Mesendoderm (in vitro differentiated cells): Measurements from ENCODE around the gene UBE2Q2.
A peak's percentile ranks its signal among the peaks of the same experiment; 100 is the strongest.

Experiments used
- DNase-seq: peaks from one replicate; pipeline ENCODE4 v3.0.0; 2013
- H2AK5ac ChIP-seq: 2 replicates; pipeline ENCODE4 v1.6.1; 2013; ENCODE audit warnings: low read length, inconsistent platforms
- H2BK120ac ChIP-seq: 2 replicates; pipeline ENCODE4 v1.6.1; 2013; ENCODE audit warnings: low read depth, mild to moderate bottlenecking, low read length, moderate library complexity, mixed read lengths
- H2BK15ac ChIP-seq: replicated peaks from 2 replicates; pipeline ENCODE4 v1.6.1; 2013; ENCODE audit warnings: low read depth, mild to moderate bottlenecking, moderate library complexity
- H2BK5ac ChIP-seq: 2 replicates; pipeline ENCODE4 v1.6.1; 2013; ENCODE audit warnings: low read length, inconsistent platforms
- H3K18ac ChIP-seq: 2 replicates; pipeline ENCODE4 v1.6.1; 2013; ENCODE audit warnings: mild to moderate bottlenecking, low read length, mixed read lengths
- H3K23ac ChIP-seq: one replicate; pipeline ENCODE4 v1.6.1; 2013; ENCODE audit warnings: low read length
- H3K27ac ChIP-seq: 2 replicates; pipeline ENCODE4 v1.5.1; 2013; ENCODE audit warnings: low read depth, mild to moderate bottlenecking, inconsistent platforms, low read length, moderate library complexity
- H3K27me3 ChIP-seq: 2 replicates; pipeline ENCODE4 v1.6.1; 2013; ENCODE audit warnings: low read length, control low read depth, mild to moderate bottlenecking, inconsistent platforms; ENCODE audit not compliant: insufficient read depth, poor library complexity
- H3K36me3 ChIP-seq: 2 replicates; pipeline ENCODE4 v1.6.1; 2013; ENCODE audit warnings: low read length, inconsistent platforms; ENCODE audit not compliant: control insufficient read depth, insufficient read depth
- H3K4ac ChIP-seq: one replicate; pipeline ENCODE4 v1.6.1; 2013; ENCODE audit warnings: low read depth, mild to moderate bottlenecking, low read length, moderate library complexity
- H3K4me1 ChIP-seq: 2 replicates; pipeline ENCODE4 v1.6.1; 2013; ENCODE audit warnings: low read depth, low read length, inconsistent platforms; ENCODE audit not compliant: control insufficient read depth
- H3K4me2 ChIP-seq: 2 replicates; pipeline ENCODE4 v1.6.1; 2013; ENCODE audit warnings: low read length
- H3K4me3 ChIP-seq: 2 replicates; pipeline ENCODE4 v1.5.1; 2013; ENCODE audit warnings: mild to moderate bottlenecking, low read length
- H3K56ac ChIP-seq: one replicate; pipeline ENCODE4 v1.6.1; 2013; ENCODE audit warnings: low read length
- H3K79me1 ChIP-seq: 2 replicates; pipeline ENCODE4 v1.6.1; 2013; ENCODE audit warnings: low read length, inconsistent platforms
- H3K79me2 ChIP-seq: 2 replicates; pipeline ENCODE4 v1.6.1; 2013; ENCODE audit warnings: mild to moderate bottlenecking, low read length; ENCODE audit not compliant: control insufficient read depth, insufficient read depth
- H3K9ac ChIP-seq: 2 replicates; pipeline ENCODE4 v1.6.1; 2013; ENCODE audit warnings: low read length, inconsistent platforms
- H4K5ac ChIP-seq: one replicate; pipeline ENCODE4 v1.6.1; 2013; ENCODE audit warnings: low read length
- H4K8ac ChIP-seq: one replicate; pipeline ENCODE4 v1.6.1; 2013; ENCODE audit warnings: low read depth, mild to moderate bottlenecking, control low read depth, low read length, moderate library complexity
- WGBS: extraction: QIAGEN DNeasy Blood & Tissue Kit; methylation state at CpG from one replicate; pipeline ENCODE4 v1.1.7; 2013; ENCODE audit warnings: low lambda C conversion rate, missing lambda C conversion rate; ENCODE audit not compliant: insufficient coverage; ENCODE audit errors: extremely low coverage; 5-methylcytosine and 5-hydroxymethylcytosine counted together

UBE2Q2 gene

GRCh38 chr15:75828429-75828828 is 14.8 kb upstream of the UBE2Q2 start:
- H3K4me1 ChIP-seq, result peaks cover 14% of the 10 kb centered on the region

DNA sequence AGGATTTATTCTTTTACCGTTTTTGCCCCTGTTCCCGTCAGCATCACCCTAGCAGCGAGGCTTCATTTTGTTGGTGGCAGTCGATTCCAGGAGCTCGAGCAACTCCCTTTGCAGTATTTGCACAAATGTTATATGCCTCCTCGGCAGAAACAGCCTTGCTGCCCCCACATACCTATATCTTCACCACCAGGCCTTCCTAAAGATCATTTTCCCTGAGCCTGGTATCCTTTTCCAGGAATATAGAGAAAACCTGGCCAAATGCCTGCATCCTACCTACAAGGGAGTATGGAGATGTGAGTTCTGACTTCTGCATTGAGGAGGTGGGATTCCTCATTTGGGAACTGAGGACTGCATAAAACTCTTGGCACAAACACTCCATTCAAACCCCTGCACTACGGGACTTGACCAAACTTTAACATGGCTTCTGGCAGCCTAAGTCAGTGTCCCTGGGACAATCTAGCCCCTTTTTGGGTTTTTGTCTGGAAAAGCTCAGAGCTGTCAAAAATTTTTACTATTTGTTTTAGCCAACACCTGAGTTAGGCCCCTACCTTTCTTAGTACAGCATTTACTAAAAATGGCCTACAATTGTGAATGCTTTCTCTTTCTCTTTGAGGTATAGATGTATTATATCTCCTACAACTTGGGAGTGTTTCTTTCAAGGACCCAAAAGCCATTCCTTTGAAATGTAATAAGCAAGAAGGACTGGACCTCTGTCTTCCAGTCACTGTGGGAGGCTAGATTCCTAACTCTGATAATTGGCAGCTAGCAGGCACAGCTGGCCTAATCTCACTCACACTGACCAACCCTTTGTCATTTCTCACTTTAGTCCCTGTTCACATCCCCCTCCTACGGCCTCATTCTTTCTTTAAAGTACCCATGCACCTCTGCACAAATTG is 12.1 kb upstream of the UBE2Q2 start:
- Histone ChIP-seq H3K27ac (peak overlapping the region; percentile 7), H2BK5ac (peak overlapping the region; percentile 13), H3K9ac (no peak overlapping the region), H2BK15ac (no peak overlapping the region), H3K79me2 (no peaks in the 10 kb centered on the region), H3K23ac (no peak overlapping the region), H2AK5ac (no peak overlapping the region), H3K4me2 (no peak overlapping the region), H3K18ac (peak overlapping the region; percentile 93), H3K27me3 (no peaks in the 10 kb centered on the region), H4K5ac (peak overlapping the region; percentile 56), H3K56ac (peak overlapping the region; percentile 54), H4K8ac (no peak overlapping the region), H3K79me1 (no peaks in the 10 kb centered on the region), H3K36me3 (no peaks in the 10 kb centered on the region), H3K4me3 (no peak overlapping the region), H2BK120ac (no peak overlapping the region), H3K4ac (peak overlapping the region; percentile 41), H3K4me1 (peaks cover 11% of the 10 kb centered on the region)
- DNase-seq, result peak; percentile 84
- WGBS, result no CpG with 5 or more reads among the region's 8 CpGs

More at GRCh38 chr15:75828429-75828828, 14.8 kb upstream of the UBE2Q2 start:
- H2BK15ac ChIP-seq, result no peak overlapping the region
- DNase-seq, result no peak
- WGBS, result no CpG with 5 or more reads among the region's 9 CpGs
- no peaks in the 10 kb centered on the region for H3K36me3 ChIP-seq
- H2BK5ac ChIP-seq, result no peak overlapping the region
- H3K27me3 ChIP-seq, result no peaks in the 10 kb centered on the region
- H3K23ac ChIP-seq, result no peak overlapping the region
- no peak overlapping the region for H4K5ac ChIP-seq
- H3K9ac ChIP-seq, result no peak overlapping the region
- H3K18ac ChIP-seq, result no peak overlapping the region
- no peak overlapping the region for H3K4me3 ChIP-seq
- H3K4me2 ChIP-seq, result no peak overlapping the region
- H3K56ac ChIP-seq, result no peak overlapping the region
- no peaks in the 10 kb centered on the region for H3K79me2 ChIP-seq
- H4K8ac ChIP-seq, result no peak overlapping the region
- no peak overlapping the region for H3K4ac ChIP-seq
- no peak overlapping the region for H3K27ac ChIP-seq
- no peak overlapping the region for H2AK5ac ChIP-seq
- no peak overlapping the region for H2BK120ac ChIP-seq
- no peaks in the 10 kb centered on the region for H3K79me1 ChIP-seq

- no peak overlapping the region for H4K5ac ChIP-seq
- H3K4ac ChIP-seq, result no peak overlapping the region
- H3K27ac ChIP-seq, result no peak overlapping the region
- H3K18ac ChIP-seq, result no peak overlapping the region
- no peak for DNase-seq
- H3K4me1 ChIP-seq, result peaks cover 11% of the 10 kb centered on the region
- H3K36me3 ChIP-seq, result no peaks in the 10 kb centered on the region
- no peak overlapping the region for H3K4me2 ChIP-seq
- no CpG with 5 or more reads among the region's 1 CpG for WGBS
- no peak overlapping the region for H4K8ac ChIP-seq
- no peak overlapping the region for H3K56ac ChIP-seq
- H2BK15ac ChIP-seq, result no peak overlapping the region
- H3K79me1 ChIP-seq, result no peaks in the 10 kb centered on the region
- no peaks in the 10 kb centered on the region for H3K79me2 ChIP-seq
- no peaks in the 10 kb centered on the region for H3K27me3 ChIP-seq
- H3K23ac ChIP-seq, result no peak overlapping the region
- no peak overlapping the region for H2AK5ac ChIP-seq
- H3K9ac ChIP-seq, result no peak overlapping the region
- no peak overlapping the region for H2BK5ac ChIP-seq
- H2BK120ac ChIP-seq, result no peak overlapping the region
- H3K4me3 ChIP-seq, result no peak overlapping the region
Observed at GRCh38 chr15:75831806-75832102, 11.5 kb upstream of the UBE2Q2 start.

DNA sequence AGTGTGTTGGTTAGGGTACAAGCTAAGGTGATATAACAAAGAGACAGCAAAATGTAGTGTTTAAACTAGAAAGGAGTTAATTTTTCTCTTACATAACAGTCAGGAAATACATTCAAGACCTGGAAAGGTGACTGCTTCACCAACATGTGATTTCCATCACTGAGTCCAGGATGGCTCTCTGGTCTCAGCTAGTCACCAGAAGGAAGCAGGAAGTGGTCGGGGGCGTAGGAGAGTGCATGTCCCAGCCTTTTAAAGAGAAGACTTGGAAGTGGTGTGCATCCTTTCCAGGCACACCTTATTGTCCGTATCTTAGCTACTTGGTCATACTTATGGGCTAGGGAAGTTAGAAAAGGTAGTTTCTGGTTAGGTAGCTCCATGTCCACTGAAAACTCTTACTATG is 11.1 kb upstream of the UBE2Q2 start:
- H3K4me1 ChIP-seq, result peaks cover 11% of the 10 kb centered on the region
- no peaks in the 10 kb centered on the region for H3K79me2 ChIP-seq
- no peak overlapping the region for H3K27ac ChIP-seq
- no peaks in the 10 kb centered on the region for H3K36me3 ChIP-seq
- no peak for DNase-seq
- peak overlapping the region; percentile 62 for H3K18ac ChIP-seq
- H2BK120ac ChIP-seq, result no peak overlapping the region
- H3K4me3 ChIP-seq, result no peak overlapping the region
- H3K4ac ChIP-seq, result no peak overlapping the region
- no peaks in the 10 kb centered on the region for H3K79me1 ChIP-seq
- no peak overlapping the region for H3K4me2 ChIP-seq
- no peak overlapping the region for H4K8ac ChIP-seq
- H3K9ac ChIP-seq, result no peak overlapping the region
- H2BK15ac ChIP-seq, result no peak overlapping the region
- H3K56ac ChIP-seq, result peak overlapping the region; percentile 28
- no peak overlapping the region for H2AK5ac ChIP-seq
- no peak overlapping the region for H3K23ac ChIP-seq
- WGBS, result no CpG with 5 or more reads among the region's 3 CpGs
- H3K27me3 ChIP-seq, result no peaks in the 10 kb centered on the region
- no peak overlapping the region for H4K5ac ChIP-seq
- peak overlapping the region; percentile 51 for H2BK5ac ChIP-seq

DNA sequence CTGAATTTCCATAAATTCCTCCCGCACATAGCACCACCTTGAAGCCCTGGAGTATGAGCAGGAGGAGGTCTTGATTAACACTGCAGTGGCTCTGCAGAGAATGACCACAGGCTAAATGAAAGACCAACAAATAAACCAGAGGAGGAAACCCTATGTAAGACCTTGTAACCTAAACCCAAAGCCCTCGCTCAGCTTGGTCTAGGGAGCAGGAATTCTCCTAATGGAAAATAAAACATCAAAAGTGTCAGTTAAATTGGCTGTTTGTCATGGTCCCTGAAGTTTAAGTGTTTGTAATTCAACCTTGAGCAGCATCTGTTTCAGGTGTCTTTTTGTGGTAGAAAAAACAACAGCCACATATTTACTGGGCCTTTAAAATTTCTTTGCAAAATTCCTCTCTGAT is 9.2 kb upstream of the UBE2Q2 start:
- no peaks in the 10 kb centered on the region for H3K79me2 ChIP-seq
- H2BK5ac ChIP-seq, result no peak overlapping the region
- no peak overlapping the region for H3K9ac ChIP-seq
- H3K4me3 ChIP-seq, result no peak overlapping the region
- H3K4me1 ChIP-seq, result peaks cover 11% of the 10 kb centered on the region
- H3K36me3 ChIP-seq, result no peaks in the 10 kb centered on the region
- H3K27ac ChIP-seq, result no peak overlapping the region
- no peaks in the 10 kb centered on the region for H3K79me1 ChIP-seq
- no peak overlapping the region for H3K56ac ChIP-seq
- H3K4ac ChIP-seq, result no peak overlapping the region
- no peak overlapping the region for H3K23ac ChIP-seq
- H2AK5ac ChIP-seq, result no peak overlapping the region
- H4K5ac ChIP-seq, result no peak overlapping the region
- H2BK120ac ChIP-seq, result no peak overlapping the region
- no peak for DNase-seq
- WGBS, result no CpG with 5 or more reads among the region's 2 CpGs
- no peak overlapping the region for H2BK15ac ChIP-seq
- H3K27me3 ChIP-seq, result no peaks in the 10 kb centered on the region
- H3K18ac ChIP-seq, result no peak overlapping the region
- H3K4me2 ChIP-seq, result no peak overlapping the region
- no peak overlapping the region for H4K8ac ChIP-seq
